GM19397 (cell line): ENCODE data around the gene GPHN.

Experiments
- ATAC-seq: cut with Tn5 transposase; IDR thresholded peaks from one replicate; pipeline ENCODE4 v1.9.1; 2021; ENCODE audit warnings: mild to moderate bottlenecking, moderate library complexity; ENCODE audit not compliant: unreplicated experiment

Gene GPHN

DNA sequence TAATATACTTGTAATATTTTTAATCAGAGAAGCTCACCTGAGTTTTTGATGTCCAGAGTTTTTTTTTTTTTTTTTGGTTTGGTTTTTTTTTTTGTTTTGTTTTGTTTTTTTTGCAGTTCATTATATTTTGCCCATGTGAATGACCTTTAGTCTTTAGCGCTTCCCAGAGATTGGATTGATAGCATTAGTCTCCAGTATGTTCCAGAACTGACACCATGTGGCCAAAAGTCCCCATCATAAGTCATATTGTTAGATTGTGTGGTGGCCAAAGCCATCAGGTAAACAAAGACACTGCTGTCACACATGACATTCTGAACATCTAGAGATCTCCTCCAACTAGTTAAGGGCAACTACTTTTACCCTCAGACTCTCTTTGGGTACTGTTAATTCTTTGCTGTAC lies 408.5 kb downstream of the GPHN start:
- no peak for ATAC-seq

GRCh38 chr14:66918527-66918926 lies 410.6 kb downstream of the GPHN start:
- ATAC-seq: no peak

DNA sequence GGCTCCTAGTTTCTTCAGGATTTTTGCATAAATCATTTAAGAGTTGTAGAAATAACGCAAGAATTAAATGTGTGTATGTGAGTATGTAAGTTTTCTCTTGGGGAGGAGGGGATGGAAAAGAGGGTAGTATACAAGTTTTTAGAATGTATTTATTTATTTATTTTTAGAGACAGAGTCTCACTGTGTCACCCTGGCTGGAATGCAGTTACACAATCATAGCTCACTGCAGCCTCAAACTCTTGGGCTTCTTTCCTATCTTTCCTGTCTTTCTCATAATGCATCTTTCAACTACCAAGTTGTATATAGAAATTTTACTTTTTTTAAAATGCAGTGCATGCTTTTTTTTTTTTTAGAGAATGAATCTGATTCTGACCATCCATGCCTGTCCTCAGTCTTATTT lies 412.2 kb downstream of the GPHN start:
- no peak for ATAC-seq

GRCh38 chr14:66923251-66923650 lies 415.3 kb downstream of the GPHN start:
- ATAC-seq: no peak

DNA sequence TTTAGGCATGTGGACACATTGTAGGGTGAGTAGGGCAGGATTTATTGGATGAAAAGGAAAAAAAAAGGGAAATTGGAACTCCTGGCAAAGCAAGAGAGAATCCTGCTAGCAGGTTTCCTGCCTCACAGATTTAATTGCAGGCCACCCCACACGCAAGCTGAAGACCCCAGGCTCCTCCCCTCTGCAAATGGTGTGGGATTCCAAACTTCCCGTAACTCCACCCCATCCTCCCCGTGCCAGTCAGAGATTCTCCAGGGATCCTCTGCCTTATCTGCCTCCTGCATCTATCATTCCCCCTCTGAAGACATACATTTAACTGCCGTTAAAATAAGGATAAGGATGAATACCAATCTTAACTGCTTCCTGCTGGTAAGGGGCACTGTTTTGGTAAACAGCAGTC lies 431.5 kb downstream of the GPHN start:
- ATAC-seq: no peak

DNA sequence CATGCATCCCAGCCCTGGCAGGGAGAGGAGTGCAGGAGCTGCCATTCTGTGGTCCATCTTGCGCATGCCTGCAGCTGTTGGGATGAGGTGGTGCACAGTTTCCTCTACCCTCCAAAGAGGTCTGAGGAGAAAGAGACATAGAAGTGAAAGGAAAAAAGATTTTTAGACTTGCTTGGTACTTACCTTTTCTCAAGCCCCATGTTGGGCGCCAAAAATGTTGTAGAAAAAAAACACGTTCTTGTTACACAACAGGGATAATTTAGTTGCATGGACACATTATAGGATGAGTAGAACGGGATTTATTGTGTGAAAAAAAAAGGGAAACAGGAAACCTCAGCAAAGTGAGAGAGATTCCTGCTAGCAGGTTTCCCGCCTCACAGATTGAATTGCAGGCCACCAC lies 436.9 kb downstream of the GPHN start:
- ATAC-seq: no peak

DNA sequence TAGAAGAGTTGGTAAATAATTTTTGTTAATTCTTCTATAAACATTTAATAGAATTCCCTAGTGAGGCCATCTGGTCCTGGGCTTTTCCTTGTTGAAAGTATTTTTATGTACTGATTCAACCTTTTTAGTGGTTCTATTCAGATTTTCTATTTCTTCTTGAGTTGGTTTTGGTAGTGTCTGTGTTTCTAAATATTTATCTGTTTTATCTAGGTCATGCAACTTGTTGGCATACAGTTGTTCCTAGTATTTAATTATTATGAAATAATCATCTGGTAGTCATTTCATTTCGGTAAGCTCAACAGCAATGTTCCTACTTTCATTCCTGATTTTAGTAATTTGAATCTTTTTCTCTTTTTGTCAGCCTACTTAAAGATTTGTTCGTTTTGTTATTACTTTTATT lies 447.2 kb downstream of the GPHN start:
- no peak for ATAC-seq

DNA sequence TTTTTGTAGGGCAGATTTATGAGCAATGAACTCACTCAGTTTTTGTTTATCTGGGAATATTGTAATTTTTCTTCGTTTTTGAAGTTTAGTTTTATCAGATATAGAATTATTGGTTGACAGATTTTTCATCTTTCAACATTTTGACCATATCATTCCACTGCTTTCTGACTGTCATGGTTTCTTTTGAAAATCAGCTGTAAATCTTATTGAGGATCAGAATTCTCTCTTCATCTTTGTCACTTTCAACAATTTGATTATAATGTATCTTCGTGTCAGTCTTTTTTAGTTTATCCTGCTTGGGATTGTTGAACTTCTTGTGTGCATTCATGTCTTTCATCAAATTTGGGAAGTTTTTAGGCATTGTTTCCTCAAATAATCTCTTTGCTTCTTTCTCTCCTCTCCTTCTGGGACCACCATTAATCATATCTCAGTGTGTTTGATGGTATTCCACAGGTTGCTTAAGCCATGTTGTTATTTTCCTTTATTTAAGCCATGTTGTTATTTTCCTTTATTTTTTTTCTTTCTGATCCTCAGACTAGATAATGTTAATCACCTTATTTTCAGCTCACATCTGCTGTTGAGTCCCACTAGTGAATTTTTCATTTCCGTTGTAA lies 451.6 kb downstream of the GPHN start:
- no peak for ATAC-seq

DNA sequence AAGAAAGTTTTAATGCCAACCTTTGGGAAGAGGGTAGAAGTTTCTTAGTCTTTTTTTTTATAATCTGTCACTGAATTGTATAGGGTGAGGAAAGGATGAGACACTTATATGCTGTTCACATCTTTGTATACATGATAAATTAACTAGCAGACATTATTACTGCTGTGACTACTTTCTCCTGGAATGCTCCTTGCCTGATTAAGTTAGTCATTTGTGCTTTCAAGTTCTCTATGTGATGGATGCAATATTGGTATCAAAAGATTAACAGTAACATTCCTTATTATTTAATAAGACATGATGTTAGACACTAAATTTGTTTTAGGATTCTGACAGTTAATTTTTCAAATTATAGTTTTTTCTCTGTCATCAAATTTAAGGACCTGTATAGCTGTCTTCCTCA lies 457.9 kb downstream of the GPHN start:
- no peak for ATAC-seq

- no peak for ATAC-seq
Observed at GRCh38 chr14:66972469-66972868, 464.5 kb downstream of the GPHN start.

GRCh38 chr14:66974397-66975025 lies 466.6 kb downstream of the GPHN start:
- no peak for ATAC-seq

DNA sequence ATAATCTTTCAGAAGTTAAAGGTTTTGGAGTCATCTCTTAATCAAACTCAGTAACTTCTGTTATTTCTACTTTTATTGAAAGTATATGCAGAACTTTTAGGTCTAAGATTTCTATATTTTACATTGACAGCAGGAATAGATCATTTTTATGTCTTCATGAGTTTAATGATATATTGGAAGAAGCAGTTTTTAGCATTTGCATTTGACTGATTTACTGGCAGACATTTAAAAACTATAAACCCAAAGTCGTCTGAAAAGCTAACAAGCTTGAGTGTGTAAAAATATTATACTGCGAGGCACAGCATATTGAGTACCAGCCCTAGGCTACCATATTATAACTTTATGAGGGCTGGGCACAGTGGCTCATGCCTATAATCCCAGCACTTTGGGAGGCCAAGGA lies 467.3 kb downstream of the GPHN start:
- no peak for ATAC-seq

DNA sequence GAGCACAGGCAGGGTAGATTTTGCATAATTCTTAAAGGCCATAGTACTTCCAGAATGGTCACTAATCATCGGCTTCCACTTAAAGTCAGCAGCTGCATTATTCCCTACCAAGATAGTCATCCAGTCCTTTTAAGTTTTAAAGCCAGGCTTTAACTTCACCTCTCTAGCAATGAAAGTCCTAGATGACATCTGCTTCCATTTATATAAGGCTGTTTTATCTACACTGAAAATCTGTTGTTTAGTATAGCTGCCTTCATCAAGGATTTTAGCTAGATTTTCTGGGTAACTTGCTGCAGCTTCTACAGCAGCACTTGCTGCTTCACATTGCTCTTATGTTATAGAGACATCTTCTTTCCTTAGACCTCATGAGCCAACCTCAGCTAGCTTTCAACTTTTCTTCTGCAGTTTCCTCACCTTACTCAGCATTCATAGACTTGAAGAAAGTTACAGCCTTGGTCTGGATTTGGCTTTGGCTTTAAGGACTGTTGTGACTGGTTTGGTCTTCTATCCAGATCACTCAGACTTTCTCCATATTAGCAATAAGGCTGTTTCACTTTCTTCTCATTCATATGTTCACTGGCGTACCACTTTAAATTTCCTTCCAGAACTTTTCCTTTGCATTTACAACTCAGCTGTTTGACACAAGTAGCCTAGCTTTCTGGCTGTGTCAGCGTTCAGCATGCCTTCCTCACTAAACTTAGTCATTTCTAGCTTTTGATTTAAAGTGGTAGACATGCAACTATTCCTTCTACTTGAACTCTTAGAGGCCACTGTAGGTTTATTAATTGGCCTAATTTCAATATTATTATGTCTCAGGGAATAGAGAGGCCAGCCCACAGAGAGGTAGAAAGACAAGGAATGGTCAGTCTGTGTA lies 471.4 kb downstream of the GPHN start:
- no peak for ATAC-seq

- ATAC-seq: no peak
Observed at GRCh38 chr14:66982247-66982646, 474.3 kb downstream of the GPHN start.

- ATAC-seq: no peak
Observed at GRCh38 chr14:66992776-66993175, 484.8 kb downstream of the GPHN start.

DNA sequence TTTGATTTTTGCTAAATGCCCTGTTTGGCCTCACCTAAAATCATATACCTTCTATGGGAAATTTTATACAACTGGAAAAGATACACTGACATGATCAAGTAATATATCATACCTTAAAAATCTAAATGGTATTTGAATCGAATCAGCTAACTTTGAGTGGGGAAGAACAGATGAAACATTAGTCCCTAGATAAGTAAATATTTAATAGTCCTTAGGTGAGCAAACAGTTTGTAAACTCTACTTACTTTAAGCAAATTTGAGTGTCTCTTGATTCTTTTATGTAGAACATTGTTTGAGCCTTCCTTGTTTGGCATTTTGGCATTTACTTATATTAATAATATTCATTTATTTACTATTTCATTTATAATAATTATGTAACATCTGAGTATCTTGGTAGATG lies 485.6 kb downstream of the GPHN start:
- no peak for ATAC-seq

DNA sequence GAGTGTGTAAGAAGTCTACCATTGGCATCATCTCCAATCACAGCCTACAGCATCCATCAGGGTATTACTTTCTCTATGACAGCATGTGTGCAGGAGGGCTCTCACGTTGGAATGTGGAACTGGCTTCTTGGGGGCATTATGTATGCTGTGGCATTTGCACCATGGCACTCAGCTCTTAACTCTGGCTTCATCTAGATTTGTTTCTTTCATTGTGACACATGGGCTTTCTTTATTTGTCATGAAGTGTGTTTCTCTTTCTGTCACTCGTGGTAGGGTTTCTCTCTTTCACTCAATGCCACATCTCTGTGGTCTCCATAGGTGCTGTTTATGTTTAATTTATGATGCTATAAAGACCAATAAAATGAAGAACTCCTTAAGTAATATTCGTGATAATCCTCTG lies 490.1 kb downstream of the GPHN start:
- no peak for ATAC-seq

GRCh38 chr14:66999978-67000377 lies 492.0 kb downstream of the GPHN start:
- ATAC-seq: no peak

DNA sequence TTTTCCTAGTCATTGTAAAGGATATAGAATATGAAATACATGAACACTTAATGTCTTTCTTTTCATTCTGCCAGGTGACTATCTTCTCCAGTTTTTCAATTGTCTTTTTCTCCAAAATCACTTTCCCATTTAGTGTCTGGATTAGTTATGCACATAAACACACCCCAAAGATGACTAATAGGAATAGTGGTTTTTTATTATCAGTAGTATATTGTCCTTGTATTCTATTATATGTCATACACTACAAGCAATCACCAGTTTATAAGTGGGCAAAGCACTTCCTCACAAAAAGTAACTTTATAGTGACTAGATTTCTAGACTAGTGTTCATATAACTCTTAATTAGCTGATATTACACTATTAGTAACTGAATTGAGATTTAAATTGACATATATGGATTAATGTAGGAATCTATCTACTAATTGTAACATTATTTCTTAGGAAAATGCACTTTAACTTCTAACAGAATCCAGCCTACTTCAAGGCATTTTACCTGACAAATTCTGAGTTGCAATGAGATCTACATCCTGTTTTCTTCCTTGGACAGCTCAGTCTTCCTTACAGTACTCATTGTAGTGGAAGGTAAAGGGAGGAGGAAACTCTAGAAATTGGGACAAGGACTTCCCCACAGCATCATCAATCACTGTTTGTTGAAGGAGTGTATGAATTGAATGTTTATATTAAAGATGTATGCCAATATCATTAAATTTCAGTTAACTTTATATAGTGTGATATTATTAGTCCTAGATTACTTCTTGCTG lies 495.2 kb downstream of the GPHN start:
- no peak for ATAC-seq

- ATAC-seq: no peak
Observed at GRCh38 chr14:67004521-67004920, 496.6 kb downstream of the GPHN start.

DNA sequence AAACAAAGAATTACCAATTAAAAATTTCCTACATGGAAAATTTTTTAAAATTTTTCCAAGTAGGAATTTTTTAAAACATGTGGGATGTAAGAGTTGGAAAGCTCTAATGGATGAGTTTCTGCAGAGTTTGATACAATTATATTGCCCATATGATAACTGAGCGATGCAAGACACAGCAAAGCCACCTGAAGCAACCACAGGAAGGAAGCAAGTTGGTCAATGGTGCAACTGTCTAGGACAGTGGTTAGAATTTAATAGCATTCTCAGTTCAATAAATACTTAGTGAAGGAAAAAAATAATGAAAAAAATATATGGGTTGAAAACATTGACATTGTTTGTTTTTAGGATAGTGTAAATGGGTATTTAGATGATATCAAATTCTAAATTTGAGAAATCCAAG lies 502.7 kb downstream of the GPHN start:
- no peak for ATAC-seq
